ENCODE data around the gene ESR2.

DNA sequence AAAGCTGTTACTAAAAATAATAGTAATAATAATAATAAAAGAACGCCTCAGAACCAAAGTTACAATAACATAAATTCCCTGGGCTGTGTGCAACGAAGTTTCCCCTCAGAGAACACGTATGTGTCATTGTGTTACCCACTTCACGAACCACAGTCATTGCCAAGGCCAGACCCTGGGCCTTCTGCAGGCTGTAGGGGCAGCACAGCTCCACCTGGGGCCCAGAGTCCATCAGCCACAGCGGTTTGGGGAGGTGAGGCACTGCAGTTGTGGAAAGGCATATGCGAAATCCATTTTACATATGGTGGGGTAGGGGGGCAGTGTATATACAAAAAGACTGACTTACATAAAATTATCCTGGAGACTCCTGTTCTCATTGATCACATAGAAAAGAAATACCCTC, 56.1 kb downstream of the ESR2 start:
- TF ChIP-seq, protein P1, sequence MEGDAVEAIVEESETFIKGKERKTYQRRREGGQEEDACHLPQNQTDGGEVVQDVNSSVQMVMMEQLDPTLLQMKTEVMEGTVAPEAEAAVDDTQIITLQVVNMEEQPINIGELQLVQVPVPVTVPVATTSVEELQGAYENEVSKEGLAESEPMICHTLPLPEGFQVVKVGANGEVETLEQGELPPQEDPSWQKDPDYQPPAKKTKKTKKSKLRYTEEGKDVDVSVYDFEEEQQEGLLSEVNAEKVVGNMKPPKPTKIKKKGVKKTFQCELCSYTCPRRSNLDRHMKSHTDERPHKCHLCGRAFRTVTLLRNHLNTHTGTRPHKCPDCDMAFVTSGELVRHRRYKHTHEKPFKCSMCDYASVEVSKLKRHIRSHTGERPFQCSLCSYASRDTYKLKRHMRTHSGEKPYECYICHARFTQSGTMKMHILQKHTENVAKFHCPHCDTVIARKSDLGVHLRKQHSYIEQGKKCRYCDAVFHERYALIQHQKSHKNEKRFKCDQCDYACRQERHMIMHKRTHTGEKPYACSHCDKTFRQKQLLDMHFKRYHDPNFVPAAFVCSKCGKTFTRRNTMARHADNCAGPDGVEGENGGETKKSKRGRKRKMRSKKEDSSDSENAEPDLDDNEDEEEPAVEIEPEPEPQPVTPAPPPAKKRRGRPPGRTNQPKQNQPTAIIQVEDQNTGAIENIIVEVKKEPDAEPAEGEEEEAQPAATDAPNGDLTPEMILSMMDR (IDR thresholded peaks at IDR 0.05; ENCODE audit: insufficient read depth, low read depth, low read length), result no peak
- TF ChIP-seq EZH2 (IDR thresholded peaks at IDR 0.05; ENCODE audit: insufficient read depth, low read length), result no peak

Measured in astrocyte (in vitro differentiated cells and primary cell).